Natural killer cell (primary cell): ENCODE measurements around the gene TF. TPM values are rescaled to one million over a fixed set of nuclear protein-coding genes. Genes with fewer than 3 reads are reported as not detected.

ENCODE experiments used
- ATAC-seq, 3 donors: fragments of 150-1000 bp in 2 of 3; fragments of 200-7000 bp in 1 of 3; cut with Tn5 transposase; 1 replicate in 1 of 3; 2 replicates in 2 of 3; pipeline ENCODE4 v1.10.0; 2021; ENCODE audit warnings: mild to moderate bottlenecking in 2 of 3, moderate library complexity in 2 of 3
- DNase-seq, 2 donors: peaks; one replicate each; pipeline versions ENCODE4 v3.0.0 to v3.0.0-alpha.2; 2013 to 2021; ENCODE audit warnings: mixed read lengths in 1 of 2
- H3K27ac ChIP-seq: one replicate; pipeline ENCODE4 v1.5.1; 2013; ENCODE audit warnings: mild to moderate bottlenecking, low read length
- H3K27me3 ChIP-seq: one replicate; pipeline ENCODE4 v1.6.1; 2013; ENCODE audit warnings: low read length; ENCODE audit not compliant: control insufficient read depth, insufficient read depth
- H3K36me3 ChIP-seq: one replicate; pipeline ENCODE4 v1.6.1; 2013; ENCODE audit warnings: low read length; ENCODE audit not compliant: control insufficient read depth, insufficient read depth
- H3K4me1 ChIP-seq: one replicate; pipeline ENCODE4 v1.6.1; 2013; ENCODE audit warnings: low read length; ENCODE audit not compliant: control insufficient read depth, insufficient read depth
- H3K4me3 ChIP-seq: one replicate; pipeline ENCODE4 v1.5.1; 2013; ENCODE audit warnings: low read length
- H3K9me3 ChIP-seq: one replicate; pipeline ENCODE4 v1.6.1; 2013; ENCODE audit warnings: low read length; ENCODE audit not compliant: control insufficient read depth, insufficient read depth
- H3K27ac Mint-ChIP-seq, 2 donors: one replicate each; pipeline ENCODE4 v1.8.0; 2022; ENCODE audit warnings: mild to moderate bottlenecking in 2 of 2, mixed read lengths in 2 of 2, moderate library complexity in 1 of 2
- H3K27me3 Mint-ChIP-seq, 2 donors: one replicate each; pipeline ENCODE4 v1.8.0; 2022; ENCODE audit warnings: low read depth in 2 of 2, mixed read lengths in 2 of 2
- H3K36me3 Mint-ChIP-seq: one replicate; pipeline ENCODE4 v1.8.0; 2022; ENCODE audit warnings: mixed read lengths
- H3K4me1 Mint-ChIP-seq, 2 donors: one replicate each; pipeline ENCODE4 v1.8.0; 2022; ENCODE audit warnings: mixed read lengths in 2 of 2
- H3K4me3 Mint-ChIP-seq: one replicate; pipeline ENCODE4 v1.8.0; 2022; ENCODE audit warnings: mild to moderate bottlenecking, moderate library complexity, mixed read lengths
- H3K9me3 Mint-ChIP-seq, 2 donors: one replicate each; pipeline ENCODE4 v1.8.0; 2022; ENCODE audit warnings: mixed read lengths in 2 of 2
- WGBS: methylation state at CpG from one replicate; pipeline ENCODE4 v1.1.7; 2013; ENCODE audit warnings: missing lambda C conversion rate; ENCODE audit not compliant: insufficient coverage; 5-methylcytosine and 5-hydroxymethylcytosine counted together
- intact Hi-C: fragments of 100-400 bp; cut with micrococcal nuclease; formaldehyde crosslinking; loops from one replicate; pipeline ENCODE4 v1.14.2; 2022
- total RNA-seq, 4 donors: library from RNA; stranded (reverse); fragments of 120-200 nt in 1 of 4; gene quantifications; one replicate each; pipeline versions ENCODE4 v1.2.3 to v1.2.4, GENCODE V29; 2013 to 2022
- TF ChIP-seq, protein P1 (sequence below): fragments of 200-600 bp; IDR thresholded peaks from one replicate; pipeline ENCODE4 v1.8.0; 2022; ENCODE audit warnings: antibody characterized with exemption

The TF gene
- total RNA-seq, 3 donors from 2014 or later (not counting 1 experiment from before 2014, with no cell fraction given) = 2.8 to 4.3 (median 3.2) TPM

DNA sequence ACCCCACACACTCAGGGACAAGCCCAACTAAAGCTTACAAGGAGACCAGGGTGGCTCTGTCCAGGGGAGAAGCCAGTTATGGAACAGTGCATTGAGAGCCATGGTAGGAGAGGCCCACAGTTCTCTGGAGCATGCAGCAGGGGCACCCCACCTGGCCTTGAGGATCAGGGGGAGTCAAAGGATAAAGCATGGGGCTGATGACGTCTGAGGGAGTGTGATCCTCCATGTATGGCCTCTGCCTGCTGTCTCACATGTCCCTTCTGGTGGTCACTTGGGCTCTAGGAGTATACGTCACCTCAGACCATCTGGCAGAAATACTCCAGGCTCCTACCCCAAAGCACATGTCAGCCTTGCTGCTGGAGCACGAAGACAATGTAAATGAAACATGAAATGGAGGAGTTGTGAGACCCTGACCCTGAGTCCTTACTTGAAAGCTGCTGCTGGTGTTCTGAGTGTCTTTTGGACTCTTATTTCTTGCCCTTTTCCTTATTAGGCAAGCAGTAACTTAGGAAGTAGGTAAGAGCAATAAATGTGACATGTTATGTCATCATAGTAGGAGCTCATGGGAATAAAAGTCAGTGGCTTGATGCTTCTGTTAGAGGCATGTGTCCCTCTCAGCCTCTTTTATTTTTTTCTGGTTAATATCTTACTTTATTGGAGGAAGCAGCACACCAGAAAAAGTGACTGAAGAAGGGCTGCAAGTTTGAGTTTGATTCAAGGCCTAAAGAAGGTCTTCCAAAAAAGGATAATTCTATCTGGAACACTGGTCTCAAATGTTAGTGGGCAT, 74.9 kb downstream of the TF start:
- no peak overlapping the region for H3K27ac ChIP-seq
- no peaks in the 10 kb centered on the region for H3K27me3 Mint-ChIP-seq
- intact Hi-C loops = no loop called here
- no peaks in the 10 kb centered on the region for H3K9me3 Mint-ChIP-seq
- H3K9me3 ChIP-seq = no peaks in the 10 kb centered on the region
- no peak overlapping the region for H3K4me3 ChIP-seq
- ATAC-seq (no peak), DNase-seq (no peak)
- WGBS = 95% methylated on average over 3 of the region's 3 CpGs
- peaks cover 10% of the 10 kb centered on the region for H3K36me3 Mint-ChIP-seq
- peaks cover 69% of the 10 kb centered on the region for H3K36me3 ChIP-seq
- no peaks in the 10 kb centered on the region for H3K4me1 Mint-ChIP-seq
- TF ChIP-seq, protein P1, sequence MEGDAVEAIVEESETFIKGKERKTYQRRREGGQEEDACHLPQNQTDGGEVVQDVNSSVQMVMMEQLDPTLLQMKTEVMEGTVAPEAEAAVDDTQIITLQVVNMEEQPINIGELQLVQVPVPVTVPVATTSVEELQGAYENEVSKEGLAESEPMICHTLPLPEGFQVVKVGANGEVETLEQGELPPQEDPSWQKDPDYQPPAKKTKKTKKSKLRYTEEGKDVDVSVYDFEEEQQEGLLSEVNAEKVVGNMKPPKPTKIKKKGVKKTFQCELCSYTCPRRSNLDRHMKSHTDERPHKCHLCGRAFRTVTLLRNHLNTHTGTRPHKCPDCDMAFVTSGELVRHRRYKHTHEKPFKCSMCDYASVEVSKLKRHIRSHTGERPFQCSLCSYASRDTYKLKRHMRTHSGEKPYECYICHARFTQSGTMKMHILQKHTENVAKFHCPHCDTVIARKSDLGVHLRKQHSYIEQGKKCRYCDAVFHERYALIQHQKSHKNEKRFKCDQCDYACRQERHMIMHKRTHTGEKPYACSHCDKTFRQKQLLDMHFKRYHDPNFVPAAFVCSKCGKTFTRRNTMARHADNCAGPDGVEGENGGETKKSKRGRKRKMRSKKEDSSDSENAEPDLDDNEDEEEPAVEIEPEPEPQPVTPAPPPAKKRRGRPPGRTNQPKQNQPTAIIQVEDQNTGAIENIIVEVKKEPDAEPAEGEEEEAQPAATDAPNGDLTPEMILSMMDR = no peak
- H3K4me3 Mint-ChIP-seq = no peak overlapping the region
- H3K4me1 ChIP-seq = no peaks in the 10 kb centered on the region
- no peaks in the 10 kb centered on the region for H3K27me3 ChIP-seq
- peak overlapping the region in 1 of 2 donors; percentile 31 for H3K27ac Mint-ChIP-seq

DNA sequence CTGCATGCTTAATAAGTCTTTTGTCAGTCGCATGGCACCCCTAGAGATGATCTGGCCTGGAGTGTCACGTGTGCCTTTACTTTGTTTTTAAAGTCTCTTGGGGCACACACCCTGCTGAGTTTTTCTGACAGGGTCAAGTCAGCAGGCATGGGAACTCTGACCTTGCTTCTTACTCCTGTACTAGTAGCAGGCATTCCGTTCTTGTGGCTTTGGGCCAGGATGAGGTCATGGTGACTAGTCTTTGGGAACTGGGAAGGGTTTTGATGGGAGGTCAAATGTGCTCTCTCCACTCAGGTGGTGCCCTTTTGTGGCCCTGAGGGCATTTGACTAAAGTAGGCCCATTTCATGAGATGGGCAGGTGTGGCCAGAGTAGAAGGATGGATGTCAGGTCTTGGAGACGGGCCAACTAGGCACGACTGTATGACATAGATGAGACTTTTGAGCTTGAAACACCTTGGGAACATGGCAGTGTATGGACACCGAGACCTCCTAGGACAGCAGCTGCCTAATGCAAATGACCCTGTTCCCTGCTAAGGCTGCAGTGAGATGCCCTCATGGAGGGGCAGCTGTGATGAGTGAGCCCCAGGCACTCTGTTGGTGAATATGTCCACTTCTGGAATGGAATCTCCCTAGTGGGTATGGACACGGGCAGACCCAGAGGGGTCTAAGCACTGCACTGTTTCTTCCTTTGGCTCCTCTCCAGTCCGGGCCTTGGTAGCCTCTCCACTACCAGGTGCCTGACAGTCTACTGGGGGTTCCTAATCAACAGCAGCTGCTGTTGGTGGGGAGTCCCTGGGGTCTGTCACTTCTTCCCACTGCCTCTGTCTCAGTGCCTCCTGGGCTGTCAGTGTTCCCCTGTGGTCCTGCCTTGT, 75.8 kb downstream of the TF start:
- H3K4me1 Mint-ChIP-seq = no peaks in the 10 kb centered on the region
- Histone ChIP-seq H3K27ac (no peak overlapping the region), H3K9me3 (no peaks in the 10 kb centered on the region), H3K4me1 (no peaks in the 10 kb centered on the region), H3K4me3 (no peak overlapping the region), H3K27me3 (no peaks in the 10 kb centered on the region), H3K36me3 (peaks cover 60% of the 10 kb centered on the region)
- peaks cover 10% of the 10 kb centered on the region for H3K36me3 Mint-ChIP-seq
- TF ChIP-seq, protein P1 = no peak
- 91% methylated on average over 8 of the region's 8 CpGs for WGBS
- DNase-seq (no peak), ATAC-seq (no peak)
- H3K9me3 Mint-ChIP-seq = no peaks in the 10 kb centered on the region
- intact Hi-C loops = no loop called here
- no peaks in the 10 kb centered on the region for H3K27me3 Mint-ChIP-seq
- no peak overlapping the region for H3K4me3 Mint-ChIP-seq
- H3K27ac Mint-ChIP-seq = peak overlapping the region in 1 of 2 donors; percentile 13

DNA sequence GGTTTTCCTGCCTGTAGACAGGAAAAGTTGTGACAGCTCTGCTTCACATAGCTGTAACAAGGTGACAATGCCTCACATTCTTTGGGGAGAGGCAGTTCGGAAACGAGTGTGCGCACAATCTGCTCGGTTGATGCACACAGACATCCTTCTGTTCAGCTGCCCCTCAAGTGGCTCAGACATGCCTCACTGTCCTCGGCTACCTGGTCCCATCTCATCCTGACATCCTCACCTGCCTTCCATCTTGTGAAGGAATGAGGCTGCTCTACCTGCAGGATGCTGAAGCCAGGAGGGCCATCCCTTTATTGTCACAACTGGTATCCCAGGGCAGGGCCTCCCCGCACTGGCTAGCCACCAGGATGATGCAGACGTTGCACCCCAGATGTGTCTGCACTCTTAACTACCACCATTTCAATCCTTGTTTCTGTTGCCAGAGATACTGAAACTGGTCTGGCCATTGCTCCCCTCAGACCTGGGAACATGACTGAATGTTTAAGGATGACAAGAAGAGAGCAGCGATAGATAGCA, 78.8 kb downstream of the TF start:
- no peak for DNase-seq
- peaks cover 40% of the 10 kb centered on the region for H3K36me3 ChIP-seq

More for the DNA sequence above, 78.8 kb downstream of the TF start:
- WGBS = 89% methylated on average over 8 of the region's 8 CpGs
- Mint-ChIP-seq H3K4me1 (no peaks in the 10 kb centered on the region), H3K36me3 (peaks cover 8% of the 10 kb centered on the region), H3K9me3 (no peaks in the 10 kb centered on the region), H3K4me3 (no peak overlapping the region), H3K27ac (peak overlapping the region in 1 of 2 donors; percentile 46), H3K27me3 (no peaks in the 10 kb centered on the region)
- Histone ChIP-seq H3K27ac (no peak overlapping the region), H3K9me3 (no peaks in the 10 kb centered on the region), H3K27me3 (no peaks in the 10 kb centered on the region), H3K4me3 (no peak overlapping the region), H3K4me1 (no peaks in the 10 kb centered on the region)
- ATAC-seq = no peak
- intact Hi-C loops = no loop called here
- TF ChIP-seq, protein P1 = no peak
